ENCODE measurements around the gene DCAF6. TPM values are rescaled to one million over a fixed set of nuclear protein-coding genes. Genes with fewer than 3 reads are reported as not detected.
"Not testable (repeated sequence)": the region's sequence is repeated elsewhere in the genome, so short reads cannot be mapped to it uniquely, and the experiment has no call there.

The DCAF6 gene
- polyA plus RNA-seq, 2 donors, result 17.7 to 18.0 TPM

GRCh38 chr1:167922023-167922422, 14.5 kb upstream of the DCAF6 start:
- Histone ChIP-seq H3K27ac (ENCODE audit: low read depth in 2 of 2, low read length in 1 of 2) (no peak overlapping the region), H3K4me1 (ENCODE audit: control insufficient read depth in 2 of 2, insufficient read depth in 2 of 2, low read length in 1 of 2) (no peaks in the 10 kb centered on the region)

DNA sequence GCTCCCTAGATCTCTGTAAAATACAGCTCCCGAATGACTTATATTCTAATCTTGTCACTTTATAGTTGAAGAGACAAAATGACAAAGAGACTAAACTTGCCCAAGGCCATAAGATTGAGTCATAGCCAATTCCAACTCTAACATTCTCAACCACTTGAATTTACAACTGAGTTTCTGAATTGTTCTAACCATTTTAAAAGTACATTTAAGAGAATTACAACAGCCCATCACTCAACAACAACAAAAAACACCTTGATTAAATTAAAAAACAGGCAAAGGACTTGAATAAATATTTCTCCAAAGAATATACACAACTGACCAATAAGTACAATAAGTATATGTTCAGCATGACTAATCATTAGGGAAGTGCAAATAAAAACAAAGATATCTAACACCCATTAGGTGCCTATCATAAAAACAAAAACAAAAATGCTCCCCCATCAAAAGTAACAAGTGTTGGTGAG, 13.8 kb upstream of the DCAF6 start:
- Histone ChIP-seq H3K36me3 (ENCODE audit: control insufficient read depth in 2 of 2, insufficient read depth in 2 of 2, low read length in 1 of 2) (no peaks in the 10 kb centered on the region), H3K27me3 (ENCODE audit: control insufficient read depth in 1 of 2, insufficient read depth in 2 of 2, low read length in 2 of 2) (no peaks in the 10 kb centered on the region), H3K27ac (ENCODE audit: low read depth in 2 of 2, low read length in 1 of 2) (no peak overlapping the region), H3K4me1 (ENCODE audit: control insufficient read depth in 2 of 2, insufficient read depth in 2 of 2, low read length in 1 of 2) (no peaks in the 10 kb centered on the region), H3K9me3 (ENCODE audit: control insufficient read depth in 2 of 2, insufficient read depth in 1 of 2, low read depth in 1 of 2, low read length in 1 of 2) (no peaks in the 10 kb centered on the region), H3K4me3 (ENCODE audit: low read depth in 1 of 2, low read length in 2 of 2) (no peak overlapping the region)
- 45 to 48% methylated on average over 1 of the region's 1 CpG for WGBS, 2 donors

More at GRCh38 chr1:167922023-167922422, 14.5 kb upstream of the DCAF6 start:
- H3K36me3 ChIP-seq (ENCODE audit: control insufficient read depth in 2 of 2, insufficient read depth in 2 of 2, low read length in 1 of 2), result peaks cover 0 to 4% of the 10 kb centered on the region in 2 donors
- no peaks in the 10 kb centered on the region for H3K27me3 ChIP-seq (ENCODE audit: control insufficient read depth in 1 of 2, insufficient read depth in 2 of 2, low read length in 2 of 2)
- no peak overlapping the region for H3K4me3 ChIP-seq (ENCODE audit: low read depth in 1 of 2, low read length in 2 of 2)
- no peaks in the 10 kb centered on the region for H3K9me3 ChIP-seq (ENCODE audit: control insufficient read depth in 2 of 2, insufficient read depth in 1 of 2, low read depth in 1 of 2, low read length in 1 of 2)

DNA sequence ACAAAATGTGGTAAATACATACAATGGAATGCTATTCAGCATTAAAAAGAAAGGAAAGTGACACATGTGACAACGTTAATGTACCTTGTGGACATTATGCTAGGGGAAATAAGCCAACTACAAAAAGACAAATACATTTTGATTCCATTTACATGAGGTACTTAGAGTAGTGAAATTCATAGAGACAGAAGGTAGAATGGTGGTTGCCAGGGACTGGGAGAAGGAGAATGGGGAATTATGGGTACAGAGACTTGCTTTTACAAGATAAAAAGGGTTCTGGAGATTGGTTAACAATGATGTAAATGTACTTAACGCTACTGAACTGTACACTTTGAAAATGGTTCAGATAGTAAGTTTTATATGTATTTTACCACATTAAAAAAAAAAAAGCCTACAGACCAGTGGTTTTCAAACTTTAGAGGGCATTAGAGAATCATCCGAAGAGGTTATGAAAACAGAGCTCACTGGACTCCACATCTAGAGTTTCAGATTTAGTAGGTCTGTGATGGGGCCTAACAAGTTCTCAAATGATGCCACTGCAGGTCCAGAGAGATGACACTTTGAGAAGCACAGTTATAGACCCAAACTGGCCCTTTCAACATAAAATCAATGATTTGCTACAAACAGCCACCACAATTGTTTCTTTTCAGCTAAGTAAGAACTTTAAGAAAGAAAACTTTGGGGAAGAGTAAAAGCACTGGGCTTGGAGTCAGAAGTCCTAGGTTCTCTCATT, 13.0 kb upstream of the DCAF6 start:
- Histone ChIP-seq H3K4me3 (ENCODE audit: low read depth in 1 of 2, low read length in 2 of 2) (no peak overlapping the region), H3K27ac (ENCODE audit: low read depth in 2 of 2, low read length in 1 of 2) (no peak overlapping the region), H3K27me3 (ENCODE audit: control insufficient read depth in 1 of 2, insufficient read depth in 2 of 2, low read length in 2 of 2) (no peaks in the 10 kb centered on the region), H3K36me3 (ENCODE audit: control insufficient read depth in 2 of 2, insufficient read depth in 2 of 2, low read length in 1 of 2) (no peaks in the 10 kb centered on the region), H3K4me1 (ENCODE audit: control insufficient read depth in 2 of 2, insufficient read depth in 2 of 2, low read length in 1 of 2) (no peaks in the 10 kb centered on the region), H3K9me3 (ENCODE audit: control insufficient read depth in 2 of 2, insufficient read depth in 1 of 2, low read depth in 1 of 2, low read length in 1 of 2) (no peaks in the 10 kb centered on the region)
- WGBS, 2 donors, result 86 to 88% methylated on average over 3 of the region's 3 CpGs

DNA sequence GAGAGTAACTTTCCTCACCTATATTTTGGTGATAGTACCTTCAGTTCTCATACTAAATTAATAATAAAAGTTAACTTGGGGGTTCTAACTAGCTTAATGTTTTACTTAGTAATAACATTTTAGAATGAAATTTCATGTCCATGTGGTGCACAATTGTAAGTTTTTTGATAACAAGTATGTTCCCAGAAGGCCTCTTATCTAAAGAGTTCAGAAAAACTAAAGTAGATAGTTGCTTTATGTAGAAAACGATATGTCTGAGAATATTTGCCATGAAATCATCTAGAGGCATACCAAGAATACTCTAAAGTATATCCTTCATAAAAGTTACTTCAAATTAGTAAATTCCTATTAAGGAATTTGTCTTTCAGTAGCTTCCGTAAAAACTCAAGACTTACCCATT, 12.4 kb upstream of the DCAF6 start:
- H3K4me1 ChIP-seq (ENCODE audit: control insufficient read depth in 2 of 2, insufficient read depth in 2 of 2, low read length in 1 of 2), result no peaks in the 10 kb centered on the region
- no peaks in the 10 kb centered on the region for H3K9me3 ChIP-seq (ENCODE audit: control insufficient read depth in 2 of 2, insufficient read depth in 1 of 2, low read depth in 1 of 2, low read length in 1 of 2)
- H3K36me3 ChIP-seq (ENCODE audit: control insufficient read depth in 2 of 2, insufficient read depth in 2 of 2, low read length in 1 of 2), result no peaks in the 10 kb centered on the region
- no peak overlapping the region for H3K4me3 ChIP-seq (ENCODE audit: low read depth in 1 of 2, low read length in 2 of 2)
- H3K27me3 ChIP-seq (ENCODE audit: control insufficient read depth in 1 of 2, insufficient read depth in 2 of 2, low read length in 2 of 2), result no peaks in the 10 kb centered on the region
- no peak overlapping the region for H3K27ac ChIP-seq (ENCODE audit: low read depth in 2 of 2, low read length in 1 of 2)
- WGBS, 2 donors, result 86 to 95% methylated on average over 2 of the region's 2 CpGs

- Histone ChIP-seq H3K4me1 (ENCODE audit: control insufficient read depth in 2 of 2, insufficient read depth in 2 of 2, low read length in 1 of 2) (no peaks in the 10 kb centered on the region), H3K27me3 (ENCODE audit: control insufficient read depth in 1 of 2, insufficient read depth in 2 of 2, low read length in 2 of 2) (no peaks in the 10 kb centered on the region), H3K9me3 (ENCODE audit: control insufficient read depth in 2 of 2, insufficient read depth in 1 of 2, low read depth in 1 of 2, low read length in 1 of 2) (no peaks in the 10 kb centered on the region), H3K36me3 (ENCODE audit: control insufficient read depth in 2 of 2, insufficient read depth in 2 of 2, low read length in 1 of 2) (no peaks in the 10 kb centered on the region), H3K4me3 (ENCODE audit: low read depth in 1 of 2, low read length in 2 of 2) (no peak overlapping the region), H3K27ac (ENCODE audit: low read depth in 2 of 2, low read length in 1 of 2) (no peak overlapping the region)
- 84 to 96% methylated on average over 2 of the region's 2 CpGs for WGBS, 2 donors
These were observed 11.8 kb upstream of the DCAF6 start for GRCh38 chr1:167924543-167925231.

DNA sequence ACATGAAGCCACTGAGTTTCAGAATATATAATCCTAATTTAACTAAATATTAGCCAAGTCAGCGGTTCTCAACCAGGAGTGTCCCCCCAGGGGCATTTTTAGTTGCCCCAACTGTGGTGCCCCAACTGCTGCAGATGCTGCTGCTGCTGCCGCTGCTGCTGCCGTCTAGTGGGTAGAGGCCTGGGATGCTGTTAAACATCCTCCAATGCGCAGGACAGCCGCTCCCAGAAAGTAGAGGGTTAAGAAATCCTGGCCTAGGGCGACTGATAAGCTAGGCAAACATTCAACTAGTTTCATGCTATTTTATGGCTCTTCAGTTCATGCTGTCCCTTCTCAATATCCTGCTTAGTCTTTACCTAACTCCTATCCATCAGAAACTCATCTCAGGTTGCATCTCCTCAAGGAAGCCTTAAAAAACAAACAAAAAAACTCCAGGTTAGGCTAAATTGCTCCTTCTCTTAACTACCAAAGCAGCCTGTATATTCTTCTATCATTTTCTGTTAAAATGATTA, 9.9 kb upstream of the DCAF6 start:
- H3K4me1 ChIP-seq (ENCODE audit: control insufficient read depth in 2 of 2, insufficient read depth in 2 of 2, low read length in 1 of 2), result no peaks in the 10 kb centered on the region
- 82 to 88% methylated on average over 6 of the region's 6 CpGs for WGBS, 2 donors
- no peaks in the 10 kb centered on the region for H3K27me3 ChIP-seq (ENCODE audit: control insufficient read depth in 1 of 2, insufficient read depth in 2 of 2, low read length in 2 of 2)
- H3K9me3 ChIP-seq (ENCODE audit: control insufficient read depth in 2 of 2, insufficient read depth in 1 of 2, low read depth in 1 of 2, low read length in 1 of 2), result no peaks in the 10 kb centered on the region
- H3K36me3 ChIP-seq (ENCODE audit: control insufficient read depth in 2 of 2, insufficient read depth in 2 of 2, low read length in 1 of 2), result no peaks in the 10 kb centered on the region
- H3K27ac ChIP-seq (ENCODE audit: low read depth in 2 of 2, low read length in 1 of 2), result no peak overlapping the region
- no peak overlapping the region for H3K4me3 ChIP-seq (ENCODE audit: low read depth in 1 of 2, low read length in 2 of 2)

GRCh38 chr1:167927046-167927754, 9.3 kb upstream of the DCAF6 start:
- Histone ChIP-seq H3K27me3 (ENCODE audit: control insufficient read depth in 1 of 2, insufficient read depth in 2 of 2, low read length in 2 of 2) (no peaks in the 10 kb centered on the region), H3K36me3 (ENCODE audit: control insufficient read depth in 2 of 2, insufficient read depth in 2 of 2, low read length in 1 of 2) (no peaks in the 10 kb centered on the region), H3K4me3 (ENCODE audit: low read depth in 1 of 2, low read length in 2 of 2) (no peak overlapping the region), H3K9me3 (ENCODE audit: control insufficient read depth in 2 of 2, insufficient read depth in 1 of 2, low read depth in 1 of 2, low read length in 1 of 2) (no peaks in the 10 kb centered on the region), H3K27ac (ENCODE audit: low read depth in 2 of 2, low read length in 1 of 2) (no peak overlapping the region), H3K4me1 (ENCODE audit: control insufficient read depth in 2 of 2, insufficient read depth in 2 of 2, low read length in 1 of 2) (no peaks in the 10 kb centered on the region)
- WGBS, 2 donors, result 66 to 81% methylated on average over 4 of the region's 4 CpGs

DNA sequence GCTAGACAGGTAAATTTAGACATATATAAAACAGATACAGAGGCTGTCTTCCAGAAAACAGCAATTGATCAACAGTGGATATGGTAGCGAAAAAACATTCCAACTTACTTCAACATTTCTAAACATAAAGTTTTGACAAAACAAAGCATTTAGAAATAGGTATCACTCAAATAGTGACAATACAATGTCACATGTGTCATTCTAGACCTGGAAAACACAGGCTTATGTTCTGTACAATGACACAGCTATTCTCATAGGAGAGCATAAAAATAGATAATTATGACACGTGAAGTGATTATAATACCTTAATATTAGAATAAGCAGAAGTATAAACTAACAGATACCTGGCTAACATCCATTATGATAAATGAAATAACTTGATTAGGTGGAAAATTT, 8.0 kb upstream of the DCAF6 start:
- Histone ChIP-seq H3K4me1 (ENCODE audit: control insufficient read depth in 2 of 2, insufficient read depth in 2 of 2, low read length in 1 of 2) (no peaks in the 10 kb centered on the region), H3K27ac (ENCODE audit: low read depth in 2 of 2, low read length in 1 of 2) (no peak overlapping the region), H3K27me3 (ENCODE audit: control insufficient read depth in 1 of 2, insufficient read depth in 2 of 2, low read length in 2 of 2) (no peaks in the 10 kb centered on the region), H3K4me3 (ENCODE audit: low read depth in 1 of 2, low read length in 2 of 2) (no peak overlapping the region), H3K9me3 (ENCODE audit: control insufficient read depth in 2 of 2, insufficient read depth in 1 of 2, low read depth in 1 of 2, low read length in 1 of 2) (no peaks in the 10 kb centered on the region), H3K36me3 (ENCODE audit: control insufficient read depth in 2 of 2, insufficient read depth in 2 of 2, low read length in 1 of 2) (no peaks in the 10 kb centered on the region)
- 86 to 93% methylated on average over 2 of the region's 2 CpGs for WGBS, 2 donors

DNA sequence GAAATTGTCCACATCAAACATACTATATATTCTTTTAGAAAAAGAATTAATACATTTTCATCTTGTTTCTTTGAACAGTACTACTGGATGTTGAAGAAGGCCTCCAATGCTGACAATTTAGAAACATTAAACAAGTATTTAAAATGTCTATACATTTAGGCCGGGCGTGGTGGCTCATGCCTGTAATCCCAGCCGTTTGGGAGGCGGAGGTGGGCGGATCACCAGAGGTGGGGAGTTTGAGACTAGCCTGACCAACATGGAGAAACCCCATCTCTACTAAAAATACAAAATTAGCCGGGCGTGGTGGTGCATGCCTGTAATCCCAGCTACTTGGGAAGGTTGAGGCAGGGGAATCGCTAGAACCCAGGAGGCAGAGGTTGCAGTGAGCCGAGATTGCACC, 7.6 kb upstream of the DCAF6 start:
- H3K4me3 ChIP-seq (ENCODE audit: low read depth in 1 of 2, low read length in 2 of 2); H3K4me1 ChIP-seq (ENCODE audit: control insufficient read depth in 2 of 2, insufficient read depth in 2 of 2, low read length in 1 of 2); H3K27ac ChIP-seq (ENCODE audit: low read depth in 2 of 2, low read length in 1 of 2); H3K9me3 ChIP-seq (ENCODE audit: control insufficient read depth in 2 of 2, insufficient read depth in 1 of 2, low read depth in 1 of 2, low read length in 1 of 2); H3K27me3 ChIP-seq (ENCODE audit: control insufficient read depth in 1 of 2, insufficient read depth in 2 of 2, low read length in 2 of 2); H3K36me3 ChIP-seq (ENCODE audit: control insufficient read depth in 2 of 2, insufficient read depth in 2 of 2, low read length in 1 of 2): not testable (repeated sequence)
- 86 to 92% methylated on average over 9 of the region's 9 CpGs for WGBS, 2 donors
